NCI-H526 (cell line): Measurements from ENCODE around the gene NWD2.
A peak's percentile ranks its signal among the peaks of the same experiment; 100 is the strongest.

Source experiments
- DNase-seq, 2 experiments: peaks; one replicate each; lab custom pipeline; 2025; lab: John Stamatoyannopoulos, UW

NWD2 gene

GRCh38 chr4:37465296-37465695 is 220.8 kb downstream of the NWD2 start:
- no peak for DNase-seq

GRCh38 chr4:37465845-37466244 is 221.3 kb downstream of the NWD2 start:
- no peak for DNase-seq

GRCh38 chr4:37467223-37467622 is 222.7 kb downstream of the NWD2 start:
- DNase-seq: no peak

- DNase-seq: no peak
These were observed 223.3 kb downstream of the NWD2 start for GRCh38 chr4:37467824-37468223.

- peak in 1 of 2 experiments; percentile 59 for DNase-seq
These were observed 224.7 kb downstream of the NWD2 start for GRCh38 chr4:37469286-37469685.

GRCh38 chr4:37470245-37470644 is 225.7 kb downstream of the NWD2 start:
- peak; percentile 87 to 93 for DNase-seq

- no peak for DNase-seq
These were observed 226.6 kb downstream of the NWD2 start for GRCh38 chr4:37471093-37471492.

GRCh38 chr4:37471971-37472370 is 227.4 kb downstream of the NWD2 start:
- DNase-seq: peak in 1 of 2 experiments; percentile 32

- no peak for DNase-seq
These were observed 229.3 kb downstream of the NWD2 start for GRCh38 chr4:37473807-37474206.

- peak in 1 of 2 experiments; percentile 20 for DNase-seq
These were observed 230.5 kb downstream of the NWD2 start for GRCh38 chr4:37475087-37475486.

GRCh38 chr4:37475776-37476175 is 231.2 kb downstream of the NWD2 start:
- DNase-seq: no peak

GRCh38 chr4:37476256-37476655 is 231.7 kb downstream of the NWD2 start:
- no peak for DNase-seq

- no peak for DNase-seq
These were observed 232.1 kb downstream of the NWD2 start for GRCh38 chr4:37476691-37477090.

GRCh38 chr4:37477126-37477525 is 232.6 kb downstream of the NWD2 start:
- no peak for DNase-seq

- DNase-seq: no peak
These were observed 233.6 kb downstream of the NWD2 start for GRCh38 chr4:37478151-37478550.

- no peak for DNase-seq
These were observed 236.0 kb downstream of the NWD2 start for GRCh38 chr4:37480509-37480908.

GRCh38 chr4:37481547-37482122 is 237.1 kb downstream of the NWD2 start:
- DNase-seq: no peak

- DNase-seq: no peak
These were observed 237.8 kb downstream of the NWD2 start for GRCh38 chr4:37482236-37482913.

- no peak for DNase-seq
These were observed 239.1 kb downstream of the NWD2 start for GRCh38 chr4:37483610-37484009.

GRCh38 chr4:37486166-37486565 is 241.6 kb downstream of the NWD2 start:
- no peak for DNase-seq

GRCh38 chr4:37487668-37488067 is 243.1 kb downstream of the NWD2 start:
- no peak for DNase-seq

- no peak for DNase-seq
These were observed 245.2 kb downstream of the NWD2 start for GRCh38 chr4:37489697-37490096.

- DNase-seq: no peak
These were observed 246.1 kb downstream of the NWD2 start for GRCh38 chr4:37490391-37491347.
